Measurements from ENCODE around the gene PFKL.
"Not testable (repeated sequence)": the region's sequence is repeated elsewhere in the genome, so short reads cannot be mapped to it uniquely, and the experiment has no call there.

GRCh38 chr21:44302573-44303401 is 2.9 kb downstream of the PFKL start:
- TF ChIP-seq, protein P1, sequence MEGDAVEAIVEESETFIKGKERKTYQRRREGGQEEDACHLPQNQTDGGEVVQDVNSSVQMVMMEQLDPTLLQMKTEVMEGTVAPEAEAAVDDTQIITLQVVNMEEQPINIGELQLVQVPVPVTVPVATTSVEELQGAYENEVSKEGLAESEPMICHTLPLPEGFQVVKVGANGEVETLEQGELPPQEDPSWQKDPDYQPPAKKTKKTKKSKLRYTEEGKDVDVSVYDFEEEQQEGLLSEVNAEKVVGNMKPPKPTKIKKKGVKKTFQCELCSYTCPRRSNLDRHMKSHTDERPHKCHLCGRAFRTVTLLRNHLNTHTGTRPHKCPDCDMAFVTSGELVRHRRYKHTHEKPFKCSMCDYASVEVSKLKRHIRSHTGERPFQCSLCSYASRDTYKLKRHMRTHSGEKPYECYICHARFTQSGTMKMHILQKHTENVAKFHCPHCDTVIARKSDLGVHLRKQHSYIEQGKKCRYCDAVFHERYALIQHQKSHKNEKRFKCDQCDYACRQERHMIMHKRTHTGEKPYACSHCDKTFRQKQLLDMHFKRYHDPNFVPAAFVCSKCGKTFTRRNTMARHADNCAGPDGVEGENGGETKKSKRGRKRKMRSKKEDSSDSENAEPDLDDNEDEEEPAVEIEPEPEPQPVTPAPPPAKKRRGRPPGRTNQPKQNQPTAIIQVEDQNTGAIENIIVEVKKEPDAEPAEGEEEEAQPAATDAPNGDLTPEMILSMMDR (IDR thresholded peaks at IDR 0.05), result not testable (repeated sequence)
- TF ChIP-seq EP300 (IDR thresholded peaks at IDR 0.05), result not testable (repeated sequence)
